HCT116 (cell line): ENCODE data around the gene EIF4E1B. TPM values are rescaled to one million over a fixed set of nuclear protein-coding genes. Genes with fewer than 3 reads are reported as not detected.
A peak's percentile ranks its signal among the peaks of the same experiment; 100 is the strongest.

Experiments used
- ATAC-seq: fragments of 200-7000 bp; cut with Tn5 transposase; 2 replicates; pipeline ENCODE4 v1.9.1; 2020; ENCODE audit warnings: mild to moderate bottlenecking, moderate library complexity
- BruUV-seq: library from RNA; stranded (reverse); fragments of 400-500 nt; replicated peaks from 2 replicates; lab custom pipeline; 2021; lab: Mats Ljungman, UMichigan
- CTCF ChIA-PET: fragments of 300-600 bp; sonication (Branson Sonifier 250); formaldehyde crosslinking; loops from one replicate; lab custom pipeline; 2021; ENCODE audit warnings: antibody characterized with exemption; lab: Charles Lee
- POLR2A ChIA-PET: fragments of 300-600, 350-600 bp; sonication (Branson Sonifier 250); formaldehyde crosslinking; loops from one replicate; lab custom pipeline; 2021; ENCODE audit warnings: antibody characterized with exemption; lab: Charles Lee
- RAD21 ChIA-PET, 2 experiments: fragments of 300-600 bp; sonication (Branson Sonifier 250); formaldehyde crosslinking; loops; one replicate each; lab custom pipeline; 2023; ENCODE audit warnings: low total read pairs in 2 of 2; ENCODE audit not compliant: uncharacterized antibody in 2 of 2, unreplicated experiment in 2 of 2, low non-redundant PET in 1 of 2; lab: Charles Lee
- DNase-seq: peaks from one replicate; pipeline ENCODE4 v3.0.0-alpha.2; 2010; ENCODE audit warnings: low read depth, low spot score
- H2AFZ ChIP-seq: fragments of 200-600 bp; shearing (Covaris generic), sonication (generic); 2 replicates; pipeline ENCODE4 v1.6.1; 2017; ENCODE audit warnings: low read depth, mixed run types, mixed read lengths, antibody characterized with exemption, low read length; ENCODE audit not compliant: poor library complexity, severe bottlenecking
- H3K27ac ChIP-seq: 2 replicates; pipeline ENCODE4 v1.5.1; 2012; ENCODE audit warnings: low read depth, low read length
- H3K27me3 ChIP-seq: fragments of 200-600 bp; sonication (generic); 2 replicates; pipeline ENCODE4 v1.6.1; 2016; ENCODE audit warnings: mixed run types, low read length, mixed read lengths; ENCODE audit not compliant: insufficient read depth
- H3K36me3 ChIP-seq, 2 experiments: fragments of 200-500 bp in 1 of 2; fragments of 200-600 bp in 1 of 2; sonication (Bioruptor generic) in 1 of 2; sonication (generic) in 1 of 2; 2 replicates each; pipeline versions ENCODE4 v1.5.1 to v1.6.1; 2014 to 2016; ENCODE audit warnings: low read length in 2 of 2, inconsistent platforms in 1 of 2, mixed read lengths in 1 of 2, mixed run types in 1 of 2; ENCODE audit not compliant: insufficient read depth in 2 of 2, control insufficient read depth in 1 of 2
- H3K4me1 ChIP-seq, 2 experiments: fragments of 200-600 bp in 1 of 2; sonication (generic) in 1 of 2; 2 replicates each; pipeline versions ENCODE4 v1.5.1 to v1.6.1; 2012 to 2017; ENCODE audit warnings: low read length in 2 of 2, inconsistent platforms in 1 of 2, mild to moderate bottlenecking in 1 of 2, mixed read lengths in 1 of 2, mixed run types in 1 of 2, moderate library complexity in 1 of 2; ENCODE audit not compliant: insufficient read depth in 2 of 2, control insufficient read depth in 1 of 2
- H3K4me2 ChIP-seq: fragments of 200-600 bp; sonication (generic); 2 replicates; pipeline ENCODE4 v1.6.1; 2017; ENCODE audit warnings: mixed run types, low read length, mixed read lengths
- H3K4me3 ChIP-seq, 2 experiments: fragments of 200-600 bp in 1 of 2; sonication (generic) in 1 of 2; replicated peaks in 1 of 2; 2 replicates each; pipeline ENCODE4 v1.5.1; 2011 to 2016; ENCODE audit warnings: low read length in 2 of 2, control low read depth in 1 of 2, low read depth in 1 of 2, mild to moderate bottlenecking in 1 of 2, mixed read lengths in 1 of 2, mixed run types in 1 of 2
- H3K79me2 ChIP-seq: fragments of 200-600 bp; sonication (generic); 2 replicates; pipeline ENCODE4 v1.6.1; 2017; ENCODE audit warnings: mild to moderate bottlenecking, mixed run types, low read length, moderate library complexity, mixed read lengths; ENCODE audit not compliant: insufficient read depth
- H3K9ac ChIP-seq: fragments of 200-600 bp; sonication (generic); 2 replicates; pipeline ENCODE4 v1.6.1; 2016; ENCODE audit warnings: low read length, mixed read lengths
- H3K9me2 ChIP-seq: fragments of 200-600 bp; sonication (generic), shearing (Covaris generic); 2 replicates; pipeline ENCODE4 v1.6.1; 2017; ENCODE audit warnings: mixed run types, mild to moderate bottlenecking, moderate library complexity; ENCODE audit not compliant: insufficient read depth
- H3K9me3 ChIP-seq, 2 experiments: fragments of 200-500 bp in 1 of 2; fragments of 200-600 bp in 1 of 2; sonication (Bioruptor generic) in 1 of 2; sonication (generic) in 1 of 2; 2 replicates each; pipeline ENCODE4 v1.6.1; 2014 to 2017; ENCODE audit warnings: low read length in 2 of 2, mixed read lengths in 2 of 2, inconsistent platforms in 1 of 2, low read depth in 1 of 2, mild to moderate bottlenecking in 1 of 2, mixed run types in 1 of 2, moderate library complexity in 1 of 2; ENCODE audit not compliant: control insufficient read depth in 1 of 2, insufficient read depth in 1 of 2
- H4K20me1 ChIP-seq: fragments of 200-600 bp; sonication (generic), shearing (Covaris generic); 2 replicates; pipeline ENCODE4 v1.6.1; 2017; ENCODE audit warnings: mixed run types, mild to moderate bottlenecking, moderate library complexity; ENCODE audit not compliant: insufficient read depth
- ATF3 ChIP-seq: IDR thresholded peaks from 2 replicates; pipeline ENCODE4 v1.6.1; 2012
- CBX3 ChIP-seq: IDR thresholded peaks from 2 replicates; pipeline ENCODE4 v1.6.1; 2012; ENCODE audit warnings: low read depth
- CEBPB ChIP-seq: IDR thresholded peaks from 2 replicates; pipeline ENCODE4 v1.6.1; 2012; ENCODE audit warnings: low read depth
- EGR1 ChIP-seq: IDR thresholded peaks from 2 replicates; pipeline ENCODE4 v1.6.1; 2012; ENCODE audit warnings: low read depth
- ELF1 ChIP-seq: IDR thresholded peaks from 2 replicates; pipeline ENCODE4 v1.6.1; 2012; ENCODE audit warnings: low read depth, borderline replicate concordance
- EZH2 ChIP-seq: fragments of 200-600 bp; sonication (generic); IDR thresholded peaks from 2 replicates; pipeline ENCODE4 v1.6.1; 2017; ENCODE audit warnings: antibody characterized with exemption, mixed run types
- EZH2phosphoT487 ChIP-seq: fragments of 200-600 bp; IDR thresholded peaks from 2 replicates; pipeline ENCODE4 v1.6.1; 2018; ENCODE audit warnings: antibody characterized with exemption, borderline replicate concordance
- JUND ChIP-seq: IDR thresholded peaks from 2 replicates; pipeline ENCODE4 v1.6.1; 2012
- RAD21 ChIP-seq: IDR thresholded peaks from 2 replicates; pipeline ENCODE4 v1.6.1; 2012; ENCODE audit warnings: low read depth, mild to moderate bottlenecking
- SIN3A ChIP-seq: IDR thresholded peaks from 2 replicates; pipeline ENCODE4 v1.6.1; 2012; ENCODE audit warnings: low read depth
- SP1 ChIP-seq: IDR thresholded peaks from 2 replicates; pipeline ENCODE4 v1.6.1; 2012; ENCODE audit warnings: low read depth
- TCF7L2 ChIP-seq: IDR thresholded peaks from 2 replicates; pipeline ENCODE4 v1.7.0; 2011; ENCODE audit warnings: borderline replicate concordance, inconsistent platforms; ENCODE audit not compliant: insufficient read depth, insufficient read length; ENCODE audit errors: extremely low read depth
- YY1 ChIP-seq: IDR thresholded peaks from 2 replicates; pipeline ENCODE4 v1.6.1; 2011; ENCODE audit warnings: low read length, low read depth, moderate library complexity, mild to moderate bottlenecking; ENCODE audit not compliant: insufficient replicate concordance; ENCODE audit errors: extremely low read depth
- ZFX ChIP-seq: fragments of 450-650 bp; IDR thresholded peaks from 2 replicates; pipeline ENCODE4 v1.6.1; 2017
- ZNF274 ChIP-seq: fragments of 200-500 bp; sonication (Bioruptor generic); IDR thresholded peaks from 2 replicates; pipeline ENCODE4 v1.6.1; 2014; ENCODE audit warnings: mild to moderate bottlenecking, low read depth, low read length, inconsistent platforms
- intact Hi-C: fragments of 100-400 bp; cut with micrococcal nuclease; formaldehyde crosslinking; loops from 2 replicates; pipeline ENCODE4 v1.10.0; 2022
- total RNA-seq: library from RNA; stranded (reverse); gene quantifications from one replicate; pipeline ENCODE4 v1.2.1, GENCODE V29; 2021; ENCODE audit not compliant: unreplicated experiment
- TF ChIP-seq, protein P1 (sequence below): IDR thresholded peaks from 2 replicates; pipeline ENCODE4 v1.6.1; 2012
- TF ChIP-seq, protein P2 (sequence below), 3 experiments: fragments of 200-600 bp in 1 of 3; sonication (generic) in 1 of 3; IDR thresholded peaks in 2 of 3; conservative IDR thresholded peaks in 1 of 3; 2 replicates each; pipeline ENCODE4 v1.5.1; 2012 to 2017; ENCODE audit warnings: low read depth in 2 of 3, low read length in 2 of 3, antibody characterized with exemption in 1 of 3, borderline replicate concordance in 1 of 3, control low read depth in 1 of 3, mild to moderate bottlenecking in 1 of 3, mixed read lengths in 1 of 3, mixed run types in 1 of 3, moderate library complexity in 1 of 3; ENCODE audit not compliant: insufficient read depth in 1 of 3
- TF ChIP-seq, protein P3 (sequence below): IDR thresholded peaks from 2 replicates; pipeline ENCODE4 v1.6.1; 2012; ENCODE audit warnings: low read depth

The EIF4E1B gene
- total RNA-seq, 1 experiment from 2014 or later = 0.07 TPM

GRCh38 chr5:176608142-176608705 lies 22.3 kb upstream of the EIF4E1B start:
- Histone ChIP-seq H3K9ac (no peak overlapping the region), H3K79me2 (peaks cover 27% of the 10 kb centered on the region), H2AFZ (no peak overlapping the region), H3K4me3 (no peak overlapping the region), H3K4me1 (peaks cover 11 to 24% of the 10 kb centered on the region in 2 experiments; a peak in 3 of 4 replicates), H3K36me3 (no peaks in the 10 kb centered on the region), H3K4me2 (peak overlapping the region; percentile 96; the same call in 1 of the 2 replicates)
- ATAC-seq = no peak
- intact Hi-C loops = no loop called here
- POLR2A ChIA-PET = no interaction called here
- TF ChIP-seq RAD21 (no peak), ZNF274 (no peak), EZH2 (no peak), ZFX (no peak), ATF3 (no peak), SP1 (no peak), YY1 (no peak), SIN3A (no peak), EGR1 (no peak), ELF1 (no peak), CBX3 (no peak), TCF7L2 (no peak), JUND (no peak), CEBPB (no peak), EZH2phosphoT487 (no peak)
- TF ChIP-seq, protein P1, sequence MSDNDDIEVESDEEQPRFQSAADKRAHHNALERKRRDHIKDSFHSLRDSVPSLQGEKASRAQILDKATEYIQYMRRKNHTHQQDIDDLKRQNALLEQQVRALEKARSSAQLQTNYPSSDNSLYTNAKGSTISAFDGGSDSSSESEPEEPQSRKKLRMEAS = no peak
- TF ChIP-seq, protein P2, sequence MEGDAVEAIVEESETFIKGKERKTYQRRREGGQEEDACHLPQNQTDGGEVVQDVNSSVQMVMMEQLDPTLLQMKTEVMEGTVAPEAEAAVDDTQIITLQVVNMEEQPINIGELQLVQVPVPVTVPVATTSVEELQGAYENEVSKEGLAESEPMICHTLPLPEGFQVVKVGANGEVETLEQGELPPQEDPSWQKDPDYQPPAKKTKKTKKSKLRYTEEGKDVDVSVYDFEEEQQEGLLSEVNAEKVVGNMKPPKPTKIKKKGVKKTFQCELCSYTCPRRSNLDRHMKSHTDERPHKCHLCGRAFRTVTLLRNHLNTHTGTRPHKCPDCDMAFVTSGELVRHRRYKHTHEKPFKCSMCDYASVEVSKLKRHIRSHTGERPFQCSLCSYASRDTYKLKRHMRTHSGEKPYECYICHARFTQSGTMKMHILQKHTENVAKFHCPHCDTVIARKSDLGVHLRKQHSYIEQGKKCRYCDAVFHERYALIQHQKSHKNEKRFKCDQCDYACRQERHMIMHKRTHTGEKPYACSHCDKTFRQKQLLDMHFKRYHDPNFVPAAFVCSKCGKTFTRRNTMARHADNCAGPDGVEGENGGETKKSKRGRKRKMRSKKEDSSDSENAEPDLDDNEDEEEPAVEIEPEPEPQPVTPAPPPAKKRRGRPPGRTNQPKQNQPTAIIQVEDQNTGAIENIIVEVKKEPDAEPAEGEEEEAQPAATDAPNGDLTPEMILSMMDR (IDR thresholded peaks at IDR 0.05 in 2 of 3, conservative IDR thresholded peaks at IDR 0.05 in 1 of 3; ENCODE audit: borderline replicate concordance in 1 of 3, insufficient read depth in 1 of 3, low read depth in 2 of 3, low read length in 2 of 3) = no peak
- TF ChIP-seq, protein P3, sequence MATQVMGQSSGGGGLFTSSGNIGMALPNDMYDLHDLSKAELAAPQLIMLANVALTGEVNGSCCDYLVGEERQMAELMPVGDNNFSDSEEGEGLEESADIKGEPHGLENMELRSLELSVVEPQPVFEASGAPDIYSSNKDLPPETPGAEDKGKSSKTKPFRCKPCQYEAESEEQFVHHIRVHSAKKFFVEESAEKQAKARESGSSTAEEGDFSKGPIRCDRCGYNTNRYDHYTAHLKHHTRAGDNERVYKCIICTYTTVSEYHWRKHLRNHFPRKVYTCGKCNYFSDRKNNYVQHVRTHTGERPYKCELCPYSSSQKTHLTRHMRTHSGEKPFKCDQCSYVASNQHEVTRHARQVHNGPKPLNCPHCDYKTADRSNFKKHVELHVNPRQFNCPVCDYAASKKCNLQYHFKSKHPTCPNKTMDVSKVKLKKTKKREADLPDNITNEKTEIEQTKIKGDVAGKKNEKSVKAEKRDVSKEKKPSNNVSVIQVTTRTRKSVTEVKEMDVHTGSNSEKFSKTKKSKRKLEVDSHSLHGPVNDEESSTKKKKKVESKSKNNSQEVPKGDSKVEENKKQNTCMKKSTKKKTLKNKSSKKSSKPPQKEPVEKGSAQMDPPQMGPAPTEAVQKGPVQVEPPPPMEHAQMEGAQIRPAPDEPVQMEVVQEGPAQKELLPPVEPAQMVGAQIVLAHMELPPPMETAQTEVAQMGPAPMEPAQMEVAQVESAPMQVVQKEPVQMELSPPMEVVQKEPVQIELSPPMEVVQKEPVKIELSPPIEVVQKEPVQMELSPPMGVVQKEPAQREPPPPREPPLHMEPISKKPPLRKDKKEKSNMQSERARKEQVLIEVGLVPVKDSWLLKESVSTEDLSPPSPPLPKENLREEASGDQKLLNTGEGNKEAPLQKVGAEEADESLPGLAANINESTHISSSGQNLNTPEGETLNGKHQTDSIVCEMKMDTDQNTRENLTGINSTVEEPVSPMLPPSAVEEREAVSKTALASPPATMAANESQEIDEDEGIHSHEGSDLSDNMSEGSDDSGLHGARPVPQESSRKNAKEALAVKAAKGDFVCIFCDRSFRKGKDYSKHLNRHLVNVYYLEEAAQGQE = no peak
- TF ChIP-seq, all 23 proteins: peak for 0
- DNase-seq = no peak
- CTCF ChIA-PET = no interaction called here
- Histone ChIP-seq H3K27me3 (no peaks in the 10 kb centered on the region), H4K20me1 (no peaks in the 10 kb centered on the region), H3K27ac (no peak overlapping the region; the same call in 1 of the 2 replicates), H3K9me3 (no peaks in the 10 kb centered on the region), H3K9me2 (no peaks in the 10 kb centered on the region)
- RAD21 ChIA-PET = no interaction called here
- no TSS peak for BruUV-seq
